NCI-H748 treated with DMSO at 0.1 percent for 48 hours (cell line): Measurements from ENCODE around the gene TNFRSF1A.
"Not testable (repeated sequence)": the region's sequence is repeated elsewhere in the genome, so short reads cannot be mapped to it uniquely, and the experiment has no call there.

Source experiments
- DNase-seq: peaks from one replicate; lab custom pipeline; 2025; lab: John Stamatoyannopoulos, UW

The TNFRSF1A gene

GRCh38 chr12:6355491-6356373 lies 13.9 kb upstream of the TNFRSF1A start:
- no peak for DNase-seq

- DNase-seq: no peak
Observed at GRCh38 chr12:6354495-6355393, 12.9 kb upstream of the TNFRSF1A start.

GRCh38 chr12:6352193-6353173 lies 10.6 kb upstream of the TNFRSF1A start:
- DNase-seq: no peak

GRCh38 chr12:6351622-6352021 lies 9.7 kb upstream of the TNFRSF1A start:
- DNase-seq: no peak

GRCh38 chr12:6347367-6348338 lies 5.8 kb upstream of the TNFRSF1A start:
- DNase-seq: no peak

- DNase-seq: no peak
Observed at GRCh38 chr12:6346942-6347341, 5.1 kb upstream of the TNFRSF1A start.

GRCh38 chr12:6346235-6346832 lies 4.5 kb upstream of the TNFRSF1A start:
- DNase-seq: no peak

GRCh38 chr12:6345319-6346091 lies 3.6 kb upstream of the TNFRSF1A start:
- DNase-seq: no peak

GRCh38 chr12:6344101-6344660 lies 2.3 kb upstream of the TNFRSF1A start:
- not testable (repeated sequence) for DNase-seq

- no peak for DNase-seq
Observed at GRCh38 chr12:6343518-6343917, 1.6 kb upstream of the TNFRSF1A start.

GRCh38 chr12:6342140-6342889 lies 439 bp upstream of the TNFRSF1A start:
- no peak for DNase-seq

GRCh38 chr12:6340745-6341416 lies 995 bp downstream of the TNFRSF1A start:
- no peak for DNase-seq

GRCh38 chr12:6340032-6340638 lies 1.7 kb downstream of the TNFRSF1A start:
- DNase-seq: no peak

GRCh38 chr12:6338955-6339354 lies 2.9 kb downstream of the TNFRSF1A start:
- no peak for DNase-seq

- DNase-seq: not testable (repeated sequence)
Observed at GRCh38 chr12:6338536-6338935, 3.3 kb downstream of the TNFRSF1A start.

- DNase-seq: no peak
Observed at GRCh38 chr12:6337958-6338433, 3.9 kb downstream of the TNFRSF1A start.
